ENCODE measurements around the gene NUTM2A. TPM values are rescaled to one million over a fixed set of nuclear protein-coding genes. Genes with fewer than 3 reads are reported as not detected.
"Not testable (repeated sequence)": the region's sequence is repeated elsewhere in the genome, so short reads cannot be mapped to it uniquely, and the experiment has no call there.

The NUTM2A gene
- total and polyA plus RNA-seq, 10 of the 15 experiments (the other 5 are each of a cell fraction or from before 2014, with no cell fraction given): 0.03 to 0.38 (median 0.13) TPM; not detected in 5

GRCh38 chr10:87210309-87210708 lies 14.9 kb upstream of the NUTM2A start:
- H3K79me2 ChIP-seq (ENCODE audit: control insufficient read depth, insufficient read depth, low read length); H3K4me3 ChIP-seq; H4K20me1 ChIP-seq (ENCODE audit: control insufficient read depth, insufficient read depth); H2AFZ ChIP-seq (ENCODE audit: control insufficient read depth, low read depth, low read length); H3K4me2 ChIP-seq (ENCODE audit: control insufficient read depth, insufficient read depth); POLR2A ChIA-PET; CTCF ChIA-PET; H3K36me3 ChIP-seq (ENCODE audit: control insufficient read depth in 2 of 2, insufficient read depth in 2 of 2, low read length in 1 of 2); H3K27me3 ChIP-seq (replicated peaks in 1 of 2; ENCODE audit: control insufficient read depth in 2 of 2, insufficient read depth in 2 of 2, low read length in 1 of 2); FAIRE-seq; H3K9ac ChIP-seq (ENCODE audit: control insufficient read depth, insufficient read depth, low read length); H3K9me3 ChIP-seq (replicated peaks; ENCODE audit: control insufficient read depth, insufficient read depth, low read length); in situ Hi-C loops (cut with MboI); H3K4me1 ChIP-seq (ENCODE audit: control insufficient read depth, insufficient read depth, low read length); H3K27ac ChIP-seq (ENCODE audit: control insufficient read depth, insufficient read depth); ATAC-seq; RAD21 ChIA-PET (ENCODE audit: unreplicated experiment); intact Hi-C loops (cut with micrococcal nuclease; ENCODE audit: unreplicated experiment); DNase-seq (ENCODE audit: low read depth, low spot score); BruUV-seq (replicated peaks); SMC1A ChIA-PET (ENCODE audit: uncharacterized antibody, unreplicated experiment): not testable (repeated sequence)
- WGBS (ENCODE audit: insufficient coverage, insufficient replicate concordance, low lambda C conversion rate, missing lambda C conversion rate): 97% methylated on average over 5 of the region's 5 CpGs

GRCh38 chr10:87211848-87212247 lies 13.4 kb upstream of the NUTM2A start:
- H3K4me3 ChIP-seq; FAIRE-seq; POLR2A ChIA-PET; H3K4me2 ChIP-seq (ENCODE audit: control insufficient read depth, insufficient read depth); H3K79me2 ChIP-seq (ENCODE audit: control insufficient read depth, insufficient read depth, low read length); BruUV-seq (replicated peaks); CTCF ChIA-PET; H3K9ac ChIP-seq (ENCODE audit: control insufficient read depth, insufficient read depth, low read length); SMC1A ChIA-PET (ENCODE audit: uncharacterized antibody, unreplicated experiment); RAD21 ChIA-PET (ENCODE audit: unreplicated experiment); in situ Hi-C loops (cut with MboI); H4K20me1 ChIP-seq (ENCODE audit: control insufficient read depth, insufficient read depth); H3K27ac ChIP-seq (ENCODE audit: control insufficient read depth, insufficient read depth); H3K4me1 ChIP-seq (ENCODE audit: control insufficient read depth, insufficient read depth, low read length); H3K9me3 ChIP-seq (replicated peaks; ENCODE audit: control insufficient read depth, insufficient read depth, low read length); H2AFZ ChIP-seq (ENCODE audit: control insufficient read depth, low read depth, low read length); ATAC-seq; DNase-seq (ENCODE audit: low read depth, low spot score); H3K36me3 ChIP-seq (ENCODE audit: control insufficient read depth in 2 of 2, insufficient read depth in 2 of 2, low read length in 1 of 2); intact Hi-C loops (cut with micrococcal nuclease; ENCODE audit: unreplicated experiment); H3K27me3 ChIP-seq (replicated peaks in 1 of 2; ENCODE audit: control insufficient read depth in 2 of 2, insufficient read depth in 2 of 2, low read length in 1 of 2): not testable (repeated sequence)
- whole genome bisulfite sequencing (ENCODE audit: insufficient coverage, insufficient replicate concordance, low lambda C conversion rate, missing lambda C conversion rate): 92% methylated on average over 2 of the region's 2 CpGs

GRCh38 chr10:87213150-87213765 lies 12.0 kb upstream of the NUTM2A start:
- H3K36me3 ChIP-seq (ENCODE audit: control insufficient read depth in 2 of 2, insufficient read depth in 2 of 2, low read length in 1 of 2); H3K79me2 ChIP-seq (ENCODE audit: control insufficient read depth, insufficient read depth, low read length); H3K27ac ChIP-seq (ENCODE audit: control insufficient read depth, insufficient read depth); FAIRE-seq; H2AFZ ChIP-seq (ENCODE audit: control insufficient read depth, low read depth, low read length); in situ Hi-C loops (cut with MboI); POLR2A ChIA-PET; H4K20me1 ChIP-seq (ENCODE audit: control insufficient read depth, insufficient read depth); DNase-seq (ENCODE audit: low read depth, low spot score); intact Hi-C loops (cut with micrococcal nuclease; ENCODE audit: unreplicated experiment); H3K27me3 ChIP-seq (replicated peaks in 1 of 2; ENCODE audit: control insufficient read depth in 2 of 2, insufficient read depth in 2 of 2, low read length in 1 of 2); H3K4me1 ChIP-seq (ENCODE audit: control insufficient read depth, insufficient read depth, low read length); CTCF ChIA-PET; BruUV-seq (replicated peaks); H3K9me3 ChIP-seq (replicated peaks; ENCODE audit: control insufficient read depth, insufficient read depth, low read length); H3K9ac ChIP-seq (ENCODE audit: control insufficient read depth, insufficient read depth, low read length); RAD21 ChIA-PET (ENCODE audit: unreplicated experiment); H3K4me2 ChIP-seq (ENCODE audit: control insufficient read depth, insufficient read depth); ATAC-seq; SMC1A ChIA-PET (ENCODE audit: uncharacterized antibody, unreplicated experiment); H3K4me3 ChIP-seq: not testable (repeated sequence)
- 82% methylated on average over 6 of the region's 8 CpGs for WGBS (ENCODE audit: insufficient coverage, insufficient replicate concordance, low lambda C conversion rate, missing lambda C conversion rate)

- in situ Hi-C loops (cut with MboI); H3K4me2 ChIP-seq (ENCODE audit: control insufficient read depth, insufficient read depth); FAIRE-seq; H3K9ac ChIP-seq (ENCODE audit: control insufficient read depth, insufficient read depth, low read length); RAD21 ChIA-PET (ENCODE audit: unreplicated experiment); DNase-seq (ENCODE audit: low read depth, low spot score); ATAC-seq; SMC1A ChIA-PET (ENCODE audit: uncharacterized antibody, unreplicated experiment); CTCF ChIA-PET; H2AFZ ChIP-seq (ENCODE audit: control insufficient read depth, low read depth, low read length); BruUV-seq (replicated peaks); POLR2A ChIA-PET; H3K27ac ChIP-seq (ENCODE audit: control insufficient read depth, insufficient read depth); intact Hi-C loops (cut with micrococcal nuclease; ENCODE audit: unreplicated experiment); H3K4me1 ChIP-seq (ENCODE audit: control insufficient read depth, insufficient read depth, low read length); H3K4me3 ChIP-seq; H4K20me1 ChIP-seq (ENCODE audit: control insufficient read depth, insufficient read depth); H3K79me2 ChIP-seq (ENCODE audit: control insufficient read depth, insufficient read depth, low read length); H3K9me3 ChIP-seq (replicated peaks; ENCODE audit: control insufficient read depth, insufficient read depth, low read length); H3K36me3 ChIP-seq (ENCODE audit: control insufficient read depth in 2 of 2, insufficient read depth in 2 of 2, low read length in 1 of 2); H3K27me3 ChIP-seq (replicated peaks in 1 of 2; ENCODE audit: control insufficient read depth in 2 of 2, insufficient read depth in 2 of 2, low read length in 1 of 2): not testable (repeated sequence)
- 86% methylated on average over 13 of the region's 21 CpGs for WGBS (ENCODE audit: insufficient coverage, insufficient replicate concordance, low lambda C conversion rate, missing lambda C conversion rate)
Observed at GRCh38 chr10:87213806-87214205, 11.4 kb upstream of the NUTM2A start.

Measured in GM12878 (cell line).